ENCODE data around the gene METTL17. TPM values are rescaled to one million over a fixed set of nuclear protein-coding genes. Genes with fewer than 3 reads are reported as not detected.

The METTL17 gene
- total RNA-seq, 1 experiment from 2014 or later: 98.1 TPM

GRCh38 chr14:20997115-20997514 lies 7.3 kb downstream of the METTL17 start (continued):
- TF ChIP-seq ZSCAN18 (CRISPR knock-in tag; IDR thresholded peaks at IDR 0.05): no peak

- Mint-ChIP-seq H3K4me3 (no peak overlapping the region), H3K27ac (peak overlapping the region; percentile 78), H3K27me3 (ENCODE audit: low read depth) (no peaks in the 10 kb centered on the region; the same call in 1 of the 2 replicates), H3K9me3 (no peaks in the 10 kb centered on the region), H3K36me3 (peaks cover 41% of the 10 kb centered on the region), H3K4me1 (peaks cover 18% of the 10 kb centered on the region)
- TF ChIP-seq ARID4B (CRISPR knock-in tag; IDR thresholded peaks at IDR 0.05; ENCODE audit: borderline replicate concordance): no peak
- no peak for TF ChIP-seq ZMAT4 (CRISPR knock-in tag; IDR thresholded peaks at IDR 0.05)
- no peak for TF ChIP-seq AFF4 (CRISPR knock-in tag; IDR thresholded peaks at IDR 0.05; ENCODE audit: borderline replicate concordance)
- no peak for TF ChIP-seq ZBTB43 (CRISPR knock-in tag; IDR thresholded peaks at IDR 0.05)
- TF ChIP-seq MYBL2 (CRISPR knock-in tag; IDR thresholded peaks at IDR 0.05): no peak
- TF ChIP-seq CREB1 (CRISPR knock-in tag; IDR thresholded peaks at IDR 0.05): no peak
- TF ChIP-seq PRDM15 (CRISPR knock-in tag; IDR thresholded peaks at IDR 0.05): no peak
- no peak for TF ChIP-seq TP53 (CRISPR knock-in tag; IDR thresholded peaks at IDR 0.05)
- TF ChIP-seq ESRRA (CRISPR knock-in tag; IDR thresholded peaks at IDR 0.05; ENCODE audit: borderline replicate concordance): no peak
- no peak for TF ChIP-seq ATF2 (CRISPR knock-in tag; IDR thresholded peaks at IDR 0.05; ENCODE audit: borderline replicate concordance, low read depth)
- no peak for TF ChIP-seq NR3C1 (CRISPR knock-in tag; conservative IDR thresholded peaks at IDR 0.05; ENCODE audit: low read depth)
- ChIA-PET CTCF (interaction anchor here (0.6 to 5.6 kb wide), 14 partner anchors 8 to 171 kb away, joined by 3 to 78 read pairs (median 5); partner anchors contain the start of gene ARHGEF40), POLR2A (interaction anchor here (0.6 to 1.3 kb wide), 5 partner anchors 17 to 196 kb away, joined by 3 to 8 read pairs (median 4); no protein-coding TSS in a partner anchor)
- DNase-seq (ENCODE audit: low spot score) (no peak), ATAC-seq (no peak)
These were observed 7.8 kb downstream of the METTL17 start for GRCh38 chr14:20997564-20997963.

Measured in WTC11 (cell line).